Skin of body (tissue), 2 donors: ENCODE results near the gene CLDN20. TPM values are rescaled to one million over a fixed set of nuclear protein-coding genes. Genes with fewer than 3 reads are reported as not detected.
"Not testable (repeated sequence)": the region's sequence is repeated elsewhere in the genome, so short reads cannot be mapped to it uniquely, and the experiment has no call there.

Experiments used
- DNase-seq: peaks from one replicate; lab custom pipeline; 2025; lab: John Stamatoyannopoulos, UW
- total RNA-seq: library from RNA; depleted of rRNA; stranded (reverse); fragments of >200 nt; gene quantifications from one replicate; pipeline ENCODE4 v1.2.3, GENCODE V29; 2014

Gene CLDN20
- total RNA-seq, 1 donor from 2014 or later: 0.30 TPM

DNA sequence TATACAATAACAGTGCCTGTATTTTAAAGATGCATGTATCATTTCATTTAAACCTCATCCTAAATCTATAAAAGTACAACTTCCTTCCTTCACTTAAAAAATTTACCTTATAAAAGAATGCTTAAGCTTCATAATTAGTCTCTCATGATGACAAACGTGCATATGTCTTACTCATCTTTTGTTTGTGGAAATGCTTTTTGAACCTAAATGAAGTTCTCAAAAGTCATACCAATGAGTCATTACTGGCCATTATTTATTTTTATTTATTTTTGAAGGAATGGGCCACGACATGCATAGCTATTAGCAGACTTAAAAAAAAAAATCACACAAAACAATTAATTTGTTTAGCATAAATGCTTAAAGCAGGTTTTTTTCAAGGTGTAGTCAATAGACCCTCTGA, 46.8 kb downstream of the CLDN20 start:
- no peak for DNase-seq

DNA sequence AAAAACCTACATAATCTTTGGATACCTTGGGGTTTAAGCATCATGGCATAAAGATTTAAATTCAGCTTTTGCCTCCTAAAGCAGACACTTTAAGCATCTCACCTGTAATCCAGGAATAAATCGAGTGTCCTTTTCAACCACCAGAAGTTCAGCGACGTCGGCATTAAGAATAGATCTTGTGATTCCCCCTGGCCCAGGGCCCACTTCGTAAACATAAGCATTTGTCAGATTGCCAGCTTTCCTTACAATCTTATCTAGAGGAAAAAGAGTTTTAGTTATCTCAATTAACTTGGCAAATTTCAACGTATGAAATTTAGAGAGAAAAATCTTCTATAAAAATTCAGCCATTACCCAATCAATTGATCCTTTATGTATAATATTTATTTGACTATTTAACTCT, 47.3 kb downstream of the CLDN20 start:
- no peak for DNase-seq

DNA sequence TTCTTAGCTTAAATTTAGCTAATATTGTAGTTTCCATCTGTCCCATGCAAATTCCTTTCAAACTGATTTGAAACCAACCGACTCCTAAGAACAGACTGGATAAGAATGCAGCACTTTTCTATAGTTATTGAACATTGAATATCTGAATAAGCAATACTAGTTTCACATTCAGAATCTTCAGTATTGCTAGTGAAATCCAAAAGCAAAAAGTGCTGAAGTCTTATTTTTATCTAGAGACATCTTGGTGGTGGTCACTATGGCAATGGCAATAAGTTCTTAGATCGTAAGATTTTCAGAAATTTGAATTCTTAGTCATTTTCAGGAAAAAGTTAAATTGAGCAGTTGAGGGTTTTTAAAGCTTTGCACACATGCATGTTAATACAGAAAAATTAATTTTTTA, 47.8 kb downstream of the CLDN20 start:
- DNase-seq: no peak

DNA sequence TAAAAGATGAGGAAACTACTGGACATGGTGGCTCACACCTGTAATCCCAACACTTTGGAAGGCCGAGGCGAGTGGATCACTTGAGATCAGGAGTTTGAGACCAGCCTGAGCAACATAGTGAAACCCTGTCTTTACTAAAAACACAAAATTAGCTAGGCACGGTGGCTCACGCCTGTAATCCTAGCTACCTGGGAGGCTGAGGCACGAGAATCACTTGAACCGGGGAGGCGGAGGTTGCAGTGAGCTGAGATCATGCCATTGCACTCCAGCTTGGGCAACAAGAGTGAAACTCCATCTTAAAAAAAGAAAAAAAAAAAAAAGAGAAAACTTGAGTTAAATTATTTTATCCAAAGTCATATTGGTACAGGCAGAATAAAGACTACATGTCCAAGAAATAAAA, 49.1 kb downstream of the CLDN20 start:
- not testable (repeated sequence) for DNase-seq

DNA sequence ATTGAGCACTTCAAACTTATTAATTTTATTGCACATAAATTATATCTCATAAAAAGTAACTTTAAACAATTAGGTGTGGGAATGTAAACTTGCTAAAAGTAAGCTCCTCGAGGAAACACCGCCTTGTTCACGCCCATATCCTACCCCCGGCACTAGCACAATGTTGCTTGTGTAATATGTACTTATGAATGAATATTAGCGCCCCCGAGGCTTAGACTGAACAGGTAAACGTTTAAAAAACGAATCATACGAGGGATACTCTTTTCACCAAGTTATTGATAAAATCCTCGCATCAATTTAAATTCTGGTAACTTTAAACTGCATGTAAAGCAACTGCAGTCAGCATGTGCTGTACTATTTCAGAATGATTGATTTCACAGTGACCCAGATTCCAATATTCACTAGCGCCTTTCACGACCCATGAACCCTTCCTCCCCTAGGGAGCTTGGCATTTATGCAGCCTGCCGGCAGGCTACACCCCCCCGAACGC, 49.8 kb downstream of the CLDN20 start:
- DNase-seq: peak; percentile 7

DNA sequence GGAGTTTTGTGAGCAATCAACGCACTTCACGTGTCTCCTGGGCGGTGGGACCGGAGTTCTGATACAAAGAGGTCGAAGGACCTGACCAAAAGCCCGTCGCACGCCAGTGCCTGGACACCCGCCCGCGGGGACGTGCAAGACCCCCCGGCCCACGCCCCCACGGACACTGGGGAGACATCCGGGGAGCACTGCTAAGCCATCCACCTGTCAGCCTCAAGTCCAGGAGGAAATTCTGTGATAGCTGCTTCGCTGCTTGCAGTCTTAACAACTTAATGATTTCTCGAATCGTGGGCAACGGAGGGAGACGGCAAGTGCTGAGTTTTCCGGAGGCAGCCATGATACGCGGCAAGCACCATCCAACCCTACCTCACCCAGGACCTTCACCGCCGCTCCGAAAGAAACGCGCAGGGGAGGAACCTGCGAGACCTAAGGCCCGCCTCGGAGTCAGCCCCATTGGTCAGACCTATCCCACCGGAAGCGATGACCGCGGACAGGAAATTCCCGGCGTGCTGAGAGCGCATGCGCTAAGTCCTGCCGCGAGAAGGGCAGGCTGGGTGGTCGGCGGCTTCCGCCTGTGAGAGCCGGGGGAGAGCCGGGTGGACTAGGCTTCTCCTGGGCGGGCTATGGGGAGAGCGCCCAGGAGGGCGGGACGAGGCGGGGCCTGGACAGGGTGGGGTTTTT, 50.4 kb downstream of the CLDN20 start, which contains the start of gene TFB1M:
TSS of gene TFB1M (minus strand) at position 393 of the 681 bp plus-strand sequence. CDS start at position 337, 56 bp downstream.
- DNase-seq: peak; percentile 98

DNA sequence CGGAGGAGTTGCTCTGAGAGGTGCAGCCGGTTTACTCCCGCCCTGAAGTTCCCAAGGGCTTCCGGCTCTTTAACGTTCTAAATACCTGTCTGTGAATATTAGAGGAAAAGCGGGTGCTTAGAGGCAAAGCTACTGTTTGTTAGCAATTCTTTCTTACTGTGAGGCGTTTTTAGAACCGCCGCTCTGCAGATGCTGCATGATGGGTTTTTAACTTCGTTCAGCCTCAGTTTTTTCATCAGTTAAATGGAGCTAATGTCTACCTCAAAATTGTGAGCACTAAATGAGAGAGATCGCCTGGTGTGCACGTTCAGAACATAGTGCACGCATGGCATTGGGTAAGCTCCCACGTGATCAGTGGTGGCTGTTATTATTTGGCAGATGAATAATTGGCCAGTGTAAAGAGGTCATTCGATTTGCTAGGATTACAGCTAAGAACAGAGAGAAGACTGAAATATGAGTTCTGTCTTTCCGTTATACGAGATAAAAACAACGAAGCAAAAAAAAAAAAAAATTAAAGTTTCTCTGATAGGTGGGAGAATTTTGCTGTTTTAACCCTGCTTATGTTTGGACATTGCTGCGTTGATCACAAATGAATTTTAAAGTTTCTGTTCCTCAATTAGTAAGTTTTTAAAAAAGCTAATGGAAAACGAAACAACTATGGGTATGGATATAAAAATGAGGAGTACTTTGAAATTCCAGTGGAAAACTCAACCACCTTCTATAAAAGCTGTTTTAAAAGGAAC, 51.1 kb downstream of the CLDN20 start:
- peak; percentile 91 for DNase-seq

DNA sequence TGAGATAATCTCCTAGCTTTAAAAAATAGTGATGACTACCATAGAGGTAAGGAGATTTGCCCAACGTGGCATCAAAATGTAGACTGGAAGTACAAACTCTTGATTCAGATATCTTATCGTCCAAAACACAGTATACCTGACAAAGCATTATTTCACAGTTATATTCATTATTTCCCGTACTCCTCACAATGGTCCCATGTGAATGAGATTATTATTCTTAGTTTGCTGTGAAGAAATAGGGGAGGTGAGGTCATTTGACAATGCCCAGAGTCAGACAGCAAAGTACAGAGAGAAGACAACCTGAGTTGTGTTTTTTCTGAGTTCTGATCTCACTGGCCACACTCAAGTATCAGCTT, 51.7 kb downstream of the CLDN20 start:
- DNase-seq: no peak

DNA sequence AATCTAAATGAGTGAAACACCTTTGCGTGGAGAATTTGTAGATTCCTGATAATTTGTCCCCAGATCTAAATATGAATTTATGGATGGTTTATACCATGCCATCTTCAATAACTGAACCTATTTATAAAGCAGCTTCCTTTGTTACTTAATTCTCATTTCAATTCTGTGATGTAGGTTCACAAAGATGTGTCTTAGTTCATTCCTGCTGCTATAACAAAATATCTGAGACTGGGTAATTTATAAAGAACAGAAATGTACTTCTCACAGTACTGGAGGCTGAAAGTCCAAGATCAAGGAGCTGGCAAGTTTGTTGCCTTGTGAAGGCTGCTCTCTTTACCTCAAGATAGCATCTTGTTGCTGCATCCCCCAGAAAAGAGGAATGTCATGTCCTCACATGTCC, 52.6 kb downstream of the CLDN20 start:
- DNase-seq: no peak

DNA sequence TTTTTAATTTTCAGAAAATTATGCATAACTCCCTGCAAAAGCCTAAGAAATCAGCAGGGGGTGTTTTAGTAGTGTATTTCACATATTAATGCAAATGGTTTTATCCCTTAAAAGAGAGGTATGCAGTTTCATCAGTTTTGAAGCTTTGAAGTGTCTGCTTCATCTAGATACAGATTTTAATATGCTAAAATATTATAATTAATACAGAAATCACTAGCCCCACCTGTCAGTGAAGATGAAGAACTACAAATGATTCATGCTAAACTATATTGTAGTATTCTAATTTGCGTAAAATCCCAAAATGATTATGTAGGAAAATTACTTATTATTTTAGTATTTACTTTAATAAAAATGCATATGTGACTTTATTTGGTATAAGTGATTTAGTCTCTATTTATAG, 53.4 kb downstream of the CLDN20 start:
- no peak for DNase-seq

DNA sequence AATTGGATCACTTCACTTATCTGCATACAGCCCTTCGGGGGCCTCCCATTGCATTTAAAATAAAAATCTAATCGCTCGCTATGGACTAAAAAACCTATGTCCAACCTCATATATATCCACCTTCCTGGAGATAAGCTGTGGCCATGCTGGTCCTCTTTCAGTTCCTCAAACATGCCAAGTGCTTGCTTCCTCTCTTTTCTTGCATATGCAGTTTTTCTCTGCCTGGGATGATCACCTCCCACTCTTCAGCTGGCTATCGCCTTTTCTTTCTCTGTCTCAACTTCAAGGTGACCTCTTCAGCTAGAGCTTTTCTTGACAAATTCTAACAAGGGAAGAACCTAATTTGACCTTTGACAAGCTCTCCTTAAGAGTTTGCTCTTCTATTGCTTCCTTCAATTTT, 56.1 kb downstream of the CLDN20 start:
- no peak for DNase-seq

DNA sequence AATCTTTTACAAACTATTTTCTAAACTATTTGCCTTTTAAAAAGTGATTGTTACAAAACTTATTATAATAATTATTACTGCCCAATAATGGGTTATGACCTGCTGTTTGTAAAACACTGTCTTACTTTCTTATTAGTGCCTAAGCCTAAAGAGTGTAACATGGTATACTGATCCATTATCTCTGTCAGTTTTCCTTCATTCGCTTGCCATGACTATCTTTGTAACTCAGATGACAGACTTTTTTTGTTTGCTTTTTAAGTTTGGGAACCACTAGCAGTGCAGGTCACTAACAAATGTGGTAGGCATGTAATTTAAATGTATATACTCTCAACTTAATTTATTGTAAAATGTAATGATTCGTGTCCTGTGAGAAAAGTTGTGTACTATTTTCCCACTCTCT, 60.4 kb downstream of the CLDN20 start:
- no peak for DNase-seq

DNA sequence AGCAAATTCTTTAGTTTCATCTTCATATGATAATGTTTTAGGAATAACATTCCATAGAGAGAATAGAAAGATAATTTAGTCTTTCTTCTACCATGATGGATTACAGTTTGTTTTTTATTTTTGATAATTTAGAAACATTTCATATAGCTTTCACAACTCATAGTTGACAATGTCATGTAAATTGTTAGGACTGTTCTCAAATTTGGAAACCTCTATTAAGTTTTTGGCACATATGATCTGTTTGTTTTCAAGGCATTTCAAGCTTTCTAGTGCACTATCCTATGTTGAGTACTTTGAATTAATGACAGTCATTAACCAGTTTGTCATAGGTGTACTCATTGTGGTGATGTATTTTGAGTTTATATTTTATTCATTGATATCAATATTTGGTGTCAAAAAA, 61.2 kb downstream of the CLDN20 start:
- DNase-seq: no peak

DNA sequence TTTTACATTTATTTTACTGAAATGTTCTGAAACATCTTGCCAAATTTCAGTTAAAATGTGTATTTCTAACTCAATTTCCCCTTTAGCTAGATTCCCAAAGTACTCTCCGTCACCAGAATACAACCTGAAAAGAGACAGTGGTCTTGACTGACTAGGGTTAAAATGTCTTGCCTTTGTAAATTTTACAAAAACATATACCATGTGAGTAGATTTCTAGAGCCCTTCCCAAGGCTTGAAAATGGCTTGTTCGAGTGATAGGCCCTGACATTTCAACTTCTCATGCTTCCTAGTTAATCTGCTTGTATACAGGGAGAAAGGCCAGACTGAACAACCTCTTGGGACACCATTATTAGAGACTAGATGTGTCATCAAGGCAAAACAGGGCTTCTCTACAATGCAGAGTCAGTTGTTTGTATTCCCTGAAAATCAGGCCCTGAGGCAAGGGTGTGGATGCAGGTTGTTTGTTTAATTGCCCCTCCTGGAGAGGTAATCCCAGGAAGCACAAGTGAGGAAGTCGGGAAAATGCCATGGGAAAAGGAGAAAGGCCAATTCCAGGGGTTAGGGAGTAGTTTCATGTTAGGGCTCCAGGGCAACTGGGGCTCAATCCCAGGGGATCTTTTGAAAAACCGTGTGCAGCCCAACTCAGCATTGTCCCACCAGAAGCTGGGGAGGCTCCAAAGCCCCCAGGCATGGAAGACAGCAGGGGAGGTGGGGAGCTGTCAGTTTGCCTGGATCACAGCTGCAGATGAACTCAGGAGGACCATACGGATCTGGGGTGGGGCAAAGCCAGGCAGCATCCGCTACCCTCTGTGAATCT, 62.1 kb downstream of the CLDN20 start:
- DNase-seq: no peak

Other genes with a start within 250 kb of the CLDN20 start
- 14.6 TPM for gene TFB1M, start 50.5 kb downstream of the CLDN20 start, total RNA-seq
- not detected for gene NOX3, start 191.8 kb downstream of the CLDN20 start, total RNA-seq